MM.1S (cell line): ENCODE measurements around the gene ARHGAP23.

Source experiments
- DNase-seq: peaks from one replicate; pipeline ENCODE4 v3.0.0-alpha.2; 2015
- H2AFZ ChIP-seq: fragments of 300-600 bp; sonication (generic); 2 replicates; pipeline ENCODE4 v1.6.0; 2016; ENCODE audit warnings: antibody characterized with exemption, low read length
- H3F3A ChIP-seq: fragments of 300-600 bp; sonication (generic); 2 replicates; pipeline ENCODE4 v1.6.1; 2016; ENCODE audit warnings: mild to moderate bottlenecking, antibody characterized with exemption, low read length, moderate library complexity, mixed read lengths; ENCODE audit not compliant: insufficient read depth
- H3K27ac ChIP-seq: fragments of 300-600 bp; sonication (generic); 2 replicates; pipeline ENCODE4 v1.5.1; 2016; ENCODE audit warnings: mild to moderate bottlenecking, low read length
- H3K27me3 ChIP-seq: fragments of 300-600 bp; sonication (generic); replicated peaks from 2 replicates; pipeline ENCODE4 v1.6.0; 2016; ENCODE audit warnings: low read length; ENCODE audit not compliant: insufficient read depth
- H3K36me3 ChIP-seq: fragments of 300-600 bp; sonication (generic); replicated peaks from 2 replicates; pipeline ENCODE4 v1.6.1; 2016; ENCODE audit warnings: mild to moderate bottlenecking, low read length, mixed read lengths; ENCODE audit not compliant: insufficient read depth
- H3K4me1 ChIP-seq: fragments of 300-600 bp; sonication (generic); 2 replicates; pipeline ENCODE4 v1.6.1; 2016; ENCODE audit warnings: low read length, mixed read lengths
- H3K4me2 ChIP-seq: fragments of 300-600 bp; sonication (generic); 2 replicates; pipeline ENCODE4 v1.6.0; 2016; ENCODE audit warnings: low read depth, low read length
- H3K4me3 ChIP-seq: fragments of 300-600 bp; sonication (generic); 2 replicates; pipeline ENCODE4 v1.5.1; 2016; ENCODE audit warnings: low read length, mixed read lengths
- H3K79me2 ChIP-seq: fragments of 300-600 bp; sonication (generic); 2 replicates; pipeline ENCODE4 v1.6.1; 2016; ENCODE audit warnings: mixed run types, low read length, mixed read lengths
- H3K9ac ChIP-seq: fragments of 300-600 bp; sonication (generic); 2 replicates; pipeline ENCODE4 v1.6.1; 2016; ENCODE audit warnings: low read length, mixed read lengths
- H3K9me2 ChIP-seq: fragments of 300-600 bp; sonication (generic); replicated peaks from 2 replicates; pipeline ENCODE4 v1.6.1; 2016; ENCODE audit warnings: mild to moderate bottlenecking, low read length, mixed read lengths; ENCODE audit not compliant: insufficient read depth
- H3K9me3 ChIP-seq: fragments of 300-600 bp; sonication (generic); replicated peaks from 2 replicates; pipeline ENCODE4 v1.6.1; 2016; ENCODE audit warnings: mild to moderate bottlenecking, low read length, mixed read lengths; ENCODE audit not compliant: insufficient read depth
- H4K20me1 ChIP-seq: fragments of 300-600 bp; sonication (generic); 2 replicates; pipeline ENCODE4 v1.6.1; 2016; ENCODE audit warnings: mild to moderate bottlenecking, low read length, moderate library complexity, mixed read lengths; ENCODE audit not compliant: insufficient read depth
- EZH2 ChIP-seq: fragments of 300-600 bp; sonication (generic); optimal IDR thresholded peaks from 2 replicates; pipeline ENCODE3; 2017; ENCODE audit warnings: low read depth, mild to moderate bottlenecking, antibody characterized with exemption, low read length, mixed read lengths
- EZH2phosphoT487 ChIP-seq: fragments of 300-600 bp; sonication (generic); IDR thresholded peaks from 2 replicates; pipeline ENCODE4 v1.6.1; 2018; ENCODE audit warnings: antibody characterized with exemption, low read length
- TF ChIP-seq, protein P1 (sequence below): fragments of 300-600 bp; sonication (generic); IDR thresholded peaks from 2 replicates; pipeline ENCODE4 v1.5.1; 2016; ENCODE audit warnings: antibody characterized with exemption, low read length, mixed read lengths

Gene ARHGAP23

DNA sequence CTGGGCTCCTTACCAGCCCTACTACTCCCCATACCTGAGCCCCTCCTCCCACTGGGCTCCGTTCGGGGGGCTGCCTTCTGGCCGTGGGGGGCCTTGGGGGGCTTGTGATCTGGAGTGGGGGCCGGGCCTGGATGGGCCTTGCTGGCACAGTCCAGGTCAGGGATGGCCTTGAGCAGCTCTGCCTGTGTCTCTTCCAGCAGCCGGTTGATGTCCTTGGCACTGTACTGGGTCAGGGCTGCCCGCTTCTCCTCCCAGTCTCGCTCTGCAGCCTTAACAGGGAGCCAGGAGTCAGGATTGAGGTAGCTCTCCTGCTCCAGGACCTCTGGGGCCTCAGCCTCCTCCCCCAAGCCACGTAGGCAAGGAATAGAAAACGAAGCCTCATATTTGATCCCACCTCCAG is 122.9 kb downstream of the ARHGAP23 start:
- Histone ChIP-seq H2AFZ (no peak overlapping the region), H3F3A (no peaks in the 10 kb centered on the region), H3K27ac (no peak overlapping the region), H3K9ac (no peak overlapping the region), H3K4me3 (no peak overlapping the region), H3K9me2 (no peaks in the 10 kb centered on the region), H3K79me2 (no peaks in the 10 kb centered on the region), H3K36me3 (no peaks in the 10 kb centered on the region), H3K4me2 (no peak overlapping the region), H3K27me3 (peaks cover 47% of the 10 kb centered on the region), H3K4me1 (no peaks in the 10 kb centered on the region), H4K20me1 (no peaks in the 10 kb centered on the region), H3K9me3 (no peaks in the 10 kb centered on the region)
- TF ChIP-seq EZH2: no peak
- DNase-seq: no peak

DNA sequence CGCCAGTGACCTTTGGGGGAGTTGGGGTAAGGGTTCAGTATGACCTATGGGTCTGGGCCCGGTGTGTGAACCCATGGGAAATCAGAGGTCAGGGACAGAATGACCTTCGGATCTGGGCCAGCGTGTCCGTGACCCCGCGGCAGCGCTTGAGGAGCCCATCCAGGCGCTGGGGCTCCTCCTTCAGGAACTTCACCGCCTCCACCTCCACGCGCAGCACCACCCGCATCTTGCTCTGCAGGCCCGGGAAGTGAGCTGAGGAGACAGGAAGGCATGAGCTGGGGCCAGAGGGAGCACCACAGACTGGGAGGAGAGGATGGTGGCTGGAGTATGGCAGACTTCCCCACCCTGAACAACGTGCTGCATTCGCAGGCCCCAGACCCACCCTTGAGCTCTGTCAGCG is 124.1 kb downstream of the ARHGAP23 start:
- Histone ChIP-seq H2AFZ (no peak overlapping the region), H3K79me2 (no peaks in the 10 kb centered on the region), H3K4me1 (no peaks in the 10 kb centered on the region), H3K27ac (no peak overlapping the region), H3K4me3 (no peak overlapping the region), H3K9me2 (no peaks in the 10 kb centered on the region), H3K9me3 (no peaks in the 10 kb centered on the region), H3K27me3 (peaks cover 34% of the 10 kb centered on the region), H3K36me3 (no peaks in the 10 kb centered on the region), H3F3A (no peaks in the 10 kb centered on the region), H3K9ac (no peak overlapping the region), H3K4me2 (no peak overlapping the region), H4K20me1 (no peaks in the 10 kb centered on the region)
- DNase-seq: no peak
- TF ChIP-seq EZH2phosphoT487: no peak
- TF ChIP-seq EZH2: no peak
- TF ChIP-seq, protein P1, sequence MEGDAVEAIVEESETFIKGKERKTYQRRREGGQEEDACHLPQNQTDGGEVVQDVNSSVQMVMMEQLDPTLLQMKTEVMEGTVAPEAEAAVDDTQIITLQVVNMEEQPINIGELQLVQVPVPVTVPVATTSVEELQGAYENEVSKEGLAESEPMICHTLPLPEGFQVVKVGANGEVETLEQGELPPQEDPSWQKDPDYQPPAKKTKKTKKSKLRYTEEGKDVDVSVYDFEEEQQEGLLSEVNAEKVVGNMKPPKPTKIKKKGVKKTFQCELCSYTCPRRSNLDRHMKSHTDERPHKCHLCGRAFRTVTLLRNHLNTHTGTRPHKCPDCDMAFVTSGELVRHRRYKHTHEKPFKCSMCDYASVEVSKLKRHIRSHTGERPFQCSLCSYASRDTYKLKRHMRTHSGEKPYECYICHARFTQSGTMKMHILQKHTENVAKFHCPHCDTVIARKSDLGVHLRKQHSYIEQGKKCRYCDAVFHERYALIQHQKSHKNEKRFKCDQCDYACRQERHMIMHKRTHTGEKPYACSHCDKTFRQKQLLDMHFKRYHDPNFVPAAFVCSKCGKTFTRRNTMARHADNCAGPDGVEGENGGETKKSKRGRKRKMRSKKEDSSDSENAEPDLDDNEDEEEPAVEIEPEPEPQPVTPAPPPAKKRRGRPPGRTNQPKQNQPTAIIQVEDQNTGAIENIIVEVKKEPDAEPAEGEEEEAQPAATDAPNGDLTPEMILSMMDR: no peak

DNA sequence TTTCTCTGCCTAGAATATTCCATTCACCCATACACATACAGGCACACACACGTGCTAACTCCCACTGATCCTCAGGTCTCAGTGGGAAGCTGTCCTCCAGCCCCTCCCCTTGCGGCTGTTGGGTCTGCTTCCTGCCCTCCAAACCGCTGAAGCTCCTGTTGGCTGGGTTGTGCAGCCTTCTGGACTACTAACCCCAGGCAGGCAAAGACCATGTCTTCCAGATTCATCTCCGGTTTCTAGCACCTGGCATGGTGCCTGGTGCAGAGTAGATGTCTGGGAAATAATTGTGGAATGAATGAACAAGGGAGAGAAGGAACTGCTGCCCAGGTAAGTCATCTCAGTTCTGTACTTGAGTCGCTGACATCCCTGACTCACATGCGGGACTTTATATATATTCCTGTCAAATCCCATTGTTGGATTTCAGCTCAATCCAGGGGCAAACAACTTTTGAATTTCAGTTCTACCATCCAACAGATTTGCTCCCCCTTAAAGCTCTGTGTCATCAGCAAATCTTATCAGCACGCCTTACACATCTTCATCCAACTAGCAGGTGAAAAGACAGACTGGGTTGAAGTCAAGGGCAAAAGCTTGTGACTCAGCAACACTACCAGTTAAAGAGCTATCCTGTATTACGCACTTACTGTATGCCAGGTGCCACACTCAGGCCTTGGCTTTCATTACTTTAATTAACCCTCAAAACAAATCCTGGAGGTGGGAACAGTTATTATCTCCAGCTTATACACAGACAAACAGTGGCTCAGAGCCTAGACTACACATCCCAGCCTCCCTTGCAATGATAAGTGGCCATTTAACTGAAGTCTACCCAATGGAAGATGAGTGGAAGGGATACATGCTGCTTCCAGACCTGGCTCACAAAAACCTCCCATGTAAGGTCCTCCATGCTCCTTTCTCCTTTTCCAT is 126.4 kb downstream of the ARHGAP23 start:
- no peak for DNase-seq
- Histone ChIP-seq H3K27me3 (peaks cover 11% of the 10 kb centered on the region), H3K9me3 (no peaks in the 10 kb centered on the region), H3K4me2 (no peak overlapping the region), H4K20me1 (no peaks in the 10 kb centered on the region), H3K36me3 (no peaks in the 10 kb centered on the region), H2AFZ (no peak overlapping the region), H3K79me2 (no peaks in the 10 kb centered on the region), H3K4me3 (no peak overlapping the region), H3K27ac (no peak overlapping the region), H3K4me1 (peaks cover 7% of the 10 kb centered on the region), H3F3A (peaks cover 10% of the 10 kb centered on the region; the same call in 1 of the 2 replicates), H3K9me2 (no peaks in the 10 kb centered on the region), H3K9ac (no peak overlapping the region)
- TF ChIP-seq, protein P1: no peak
- TF ChIP-seq EZH2phosphoT487: no peak
- TF ChIP-seq EZH2: no peak

DNA sequence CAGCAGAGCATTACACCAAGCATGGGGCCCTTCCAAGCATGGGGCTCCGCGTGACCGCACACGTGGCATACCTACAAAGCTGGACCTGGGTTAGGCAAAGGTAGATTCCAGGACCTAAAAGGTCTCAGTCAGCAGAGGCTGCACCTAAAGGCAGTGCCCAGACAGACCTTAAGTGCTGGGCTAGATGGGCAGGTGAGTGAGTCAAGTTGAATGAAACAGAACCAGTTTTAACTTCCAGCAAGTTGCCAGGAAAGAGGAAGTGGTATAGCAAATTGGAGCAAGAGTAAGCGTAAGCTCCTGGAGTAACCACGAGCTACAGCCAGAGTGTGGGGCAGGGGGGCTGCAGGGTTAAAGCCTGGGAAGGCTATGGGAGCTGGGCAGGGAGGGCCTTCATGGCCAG is 128.0 kb downstream of the ARHGAP23 start:
- no peak for DNase-seq
- Histone ChIP-seq H3F3A (peaks cover 10% of the 10 kb centered on the region; the same call in 1 of the 2 replicates), H3K27me3 (peaks cover 12% of the 10 kb centered on the region)

More for the DNA sequence above, 128.0 kb downstream of the ARHGAP23 start:
- Histone ChIP-seq H3K36me3 (no peaks in the 10 kb centered on the region), H3K79me2 (no peaks in the 10 kb centered on the region), H3K4me2 (no peak overlapping the region), H3K9ac (no peak overlapping the region), H2AFZ (no peak overlapping the region), H3K4me1 (peaks cover 13% of the 10 kb centered on the region), H4K20me1 (no peaks in the 10 kb centered on the region), H3K9me2 (no peaks in the 10 kb centered on the region), H3K9me3 (no peaks in the 10 kb centered on the region), H3K27ac (no peak overlapping the region), H3K4me3 (no peak overlapping the region)
- no peak for TF ChIP-seq EZH2phosphoT487
- no peak for TF ChIP-seq EZH2
- TF ChIP-seq, protein P1: no peak
